ENCODE results near the gene CLCN4.

Gene CLCN4

DNA sequence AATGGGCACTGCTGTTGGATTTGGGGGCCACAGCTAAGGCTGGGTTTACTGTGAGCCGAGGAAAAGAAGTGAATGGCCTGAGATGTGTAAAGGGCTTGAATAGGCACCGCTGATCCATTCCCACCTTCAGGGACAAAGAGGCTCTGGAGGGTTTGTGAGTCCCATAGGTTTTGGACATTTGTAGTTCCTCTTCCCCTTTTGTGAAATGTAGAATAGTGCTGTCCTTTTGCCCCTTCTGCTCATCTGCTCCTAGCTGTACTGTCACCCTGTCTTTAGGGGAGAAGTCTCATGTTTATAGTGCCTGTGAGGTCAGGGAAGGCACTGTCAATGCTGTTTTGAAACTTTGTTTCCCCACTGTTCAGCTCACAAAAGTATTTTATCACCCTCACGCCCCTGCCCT is 26.4 kb upstream of the CLCN4 start:
- DNase-seq (ENCODE audit: low read depth), result no peak

DNA sequence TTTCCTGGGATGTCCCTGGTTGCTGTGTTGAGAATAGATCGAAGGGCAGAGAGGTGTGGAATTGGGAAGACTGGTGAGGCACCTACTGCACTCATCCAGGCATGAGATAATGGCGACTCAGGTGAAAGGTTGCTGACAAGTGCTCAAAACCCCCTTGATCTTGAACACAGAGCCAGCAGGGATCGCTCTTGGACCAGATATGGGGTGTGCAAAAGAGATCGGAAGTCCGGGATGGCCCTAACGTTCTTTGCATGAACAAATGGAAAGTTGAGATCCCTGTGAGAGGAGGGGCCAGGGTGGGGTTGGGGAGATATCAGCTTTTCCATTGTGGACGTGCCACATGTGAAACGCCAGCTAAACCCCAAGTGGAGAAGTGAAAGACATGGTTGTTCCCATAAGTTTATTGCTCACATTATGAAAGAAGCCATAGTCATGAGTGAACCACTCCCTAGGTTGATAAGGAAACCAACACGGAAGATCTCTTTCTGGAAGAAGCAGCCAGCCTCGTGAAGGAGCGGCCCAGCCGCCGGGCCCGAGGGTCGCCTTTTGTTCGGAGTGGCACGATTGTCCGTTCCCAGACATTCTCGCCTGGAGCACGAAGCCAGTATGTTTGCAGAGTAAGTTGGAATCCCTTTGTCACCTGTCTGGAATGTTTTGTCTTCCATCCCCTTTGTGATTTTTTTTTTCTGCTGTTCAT is 22.6 kb upstream of the CLCN4 start:
- DNase-seq (ENCODE audit: low read depth), result no peak

DNA sequence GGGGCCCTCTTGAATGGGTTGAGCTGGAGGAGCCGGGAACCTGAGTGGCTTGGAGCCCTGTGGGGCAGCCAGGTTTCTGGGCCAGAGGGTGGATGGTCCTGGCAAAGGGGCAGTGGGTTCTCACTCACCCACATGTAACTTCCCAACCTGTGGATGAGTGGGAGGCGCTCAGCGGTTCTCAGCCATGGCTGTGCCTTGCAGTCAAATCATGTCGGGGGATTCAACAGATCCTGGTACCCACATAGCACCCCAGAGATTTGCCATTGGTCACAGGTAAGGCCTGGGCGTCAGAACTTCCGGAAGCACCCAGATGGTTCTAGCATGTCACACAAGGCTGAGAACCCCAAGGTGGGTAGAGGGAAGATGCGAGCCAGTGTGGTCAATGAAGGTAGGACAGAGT is 21.9 kb upstream of the CLCN4 start:
- DNase-seq (ENCODE audit: low read depth), result no peak

DNA sequence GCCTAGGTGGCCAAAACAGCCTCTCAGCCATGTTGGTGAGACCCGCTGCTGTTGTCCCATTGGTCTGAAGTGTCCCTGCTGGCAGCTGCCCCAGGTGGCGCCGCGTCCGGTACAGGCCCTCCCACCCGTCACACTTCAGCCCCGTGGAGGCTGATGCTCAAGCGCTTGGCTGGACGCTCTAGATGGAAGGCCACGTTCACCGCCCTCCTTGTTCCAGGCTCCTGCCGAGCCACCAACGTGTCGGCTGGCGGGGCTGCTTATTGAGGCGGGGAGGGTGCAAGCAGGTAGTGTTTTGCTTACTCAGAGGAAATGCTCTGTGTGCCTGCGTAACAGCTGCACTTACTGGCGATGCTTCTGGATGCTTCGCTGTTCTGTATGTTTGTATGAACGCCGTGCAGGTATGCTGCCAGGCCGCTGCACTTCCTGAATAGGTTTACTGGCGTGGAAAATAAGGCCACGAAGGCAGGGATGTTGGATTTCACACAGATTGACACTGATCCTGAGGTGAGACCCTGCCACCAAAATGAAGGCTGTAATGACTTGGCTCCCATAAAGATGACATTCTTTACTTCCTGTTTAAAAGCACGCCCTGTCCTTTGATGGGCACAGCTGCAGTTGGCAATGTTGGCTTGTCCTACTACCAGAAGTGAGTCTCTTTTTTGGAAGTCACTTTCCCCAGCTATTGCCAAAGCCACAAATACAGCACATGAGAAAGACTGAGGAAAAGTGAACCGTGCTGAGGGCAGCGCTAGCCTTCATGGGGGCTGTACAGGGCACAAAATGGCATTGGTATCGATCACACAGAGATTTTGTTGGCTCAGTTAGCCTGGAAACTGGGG is 21.0 kb upstream of the CLCN4 start:
- no peak for DNase-seq (ENCODE audit: low read depth)

DNA sequence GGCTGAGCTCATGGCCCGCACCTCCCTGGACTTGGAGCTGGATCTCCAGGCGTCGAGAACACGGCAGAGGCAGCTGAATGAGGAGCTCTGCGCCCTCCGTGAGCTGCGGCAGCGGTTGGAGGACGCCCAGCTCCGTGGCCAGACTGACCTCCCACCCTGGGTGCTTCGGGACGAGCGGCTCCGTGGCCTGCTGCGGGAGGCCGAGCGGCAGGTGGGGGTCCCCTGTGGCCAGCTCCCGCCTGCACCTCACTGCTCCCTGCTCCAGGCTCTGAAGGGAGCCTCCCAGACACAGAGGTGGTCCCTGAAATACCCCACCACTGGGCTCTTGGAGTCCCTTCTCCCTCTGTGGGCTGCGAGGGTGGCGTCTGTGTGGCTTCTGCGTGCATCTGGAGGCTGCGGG is 18.0 kb upstream of the CLCN4 start:
- DNase-seq (ENCODE audit: low read depth), result no peak

DNA sequence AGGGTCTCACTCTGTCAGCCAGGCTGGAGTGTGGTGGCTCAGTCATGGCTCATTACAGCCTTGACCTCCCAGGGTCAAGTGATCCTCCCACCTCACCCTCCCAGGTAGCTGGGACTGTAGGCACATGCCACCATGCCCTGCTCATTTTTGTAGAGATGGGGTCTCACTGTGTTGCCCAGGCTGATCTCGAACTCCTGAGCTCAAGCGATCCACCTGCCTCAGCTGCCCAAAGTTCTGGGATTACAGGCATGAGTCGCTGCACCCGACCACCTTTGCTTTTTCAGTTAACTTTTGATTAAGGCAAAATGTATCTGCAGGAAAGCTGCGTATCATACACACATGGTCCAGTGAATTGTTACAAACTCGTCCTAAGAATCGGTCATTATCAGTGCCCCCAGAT is 16.5 kb upstream of the CLCN4 start:
- no peak for DNase-seq (ENCODE audit: low read depth)

DNA sequence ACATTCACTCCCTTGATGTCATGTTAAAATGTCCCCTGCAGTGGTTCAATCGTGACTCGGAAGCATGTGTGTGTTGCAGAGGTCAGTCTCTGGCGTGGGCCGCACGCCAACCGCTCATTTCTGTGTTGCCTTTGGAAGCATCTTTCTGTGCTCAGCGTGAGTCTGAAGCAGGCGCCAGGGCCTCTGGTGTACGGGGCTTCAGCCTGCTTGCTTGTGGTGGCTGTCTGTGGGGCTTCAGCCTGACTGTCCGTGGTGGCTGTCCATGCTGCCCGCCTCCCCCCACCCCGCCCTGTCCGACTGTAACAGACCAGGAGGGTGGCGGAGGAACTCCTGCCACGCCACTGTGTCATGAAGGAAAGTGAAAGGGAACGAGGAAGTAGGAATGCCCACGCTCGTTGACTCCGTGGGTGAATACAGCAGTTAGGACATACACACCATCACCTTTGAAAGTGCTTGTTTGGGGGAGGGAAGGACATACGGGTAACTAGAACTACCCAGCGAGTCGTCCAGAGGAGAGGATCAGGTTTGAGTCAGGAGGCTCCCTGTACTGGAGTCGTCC is 14.7 kb upstream of the CLCN4 start:
- DNase-seq (ENCODE audit: low read depth), result no peak

DNA sequence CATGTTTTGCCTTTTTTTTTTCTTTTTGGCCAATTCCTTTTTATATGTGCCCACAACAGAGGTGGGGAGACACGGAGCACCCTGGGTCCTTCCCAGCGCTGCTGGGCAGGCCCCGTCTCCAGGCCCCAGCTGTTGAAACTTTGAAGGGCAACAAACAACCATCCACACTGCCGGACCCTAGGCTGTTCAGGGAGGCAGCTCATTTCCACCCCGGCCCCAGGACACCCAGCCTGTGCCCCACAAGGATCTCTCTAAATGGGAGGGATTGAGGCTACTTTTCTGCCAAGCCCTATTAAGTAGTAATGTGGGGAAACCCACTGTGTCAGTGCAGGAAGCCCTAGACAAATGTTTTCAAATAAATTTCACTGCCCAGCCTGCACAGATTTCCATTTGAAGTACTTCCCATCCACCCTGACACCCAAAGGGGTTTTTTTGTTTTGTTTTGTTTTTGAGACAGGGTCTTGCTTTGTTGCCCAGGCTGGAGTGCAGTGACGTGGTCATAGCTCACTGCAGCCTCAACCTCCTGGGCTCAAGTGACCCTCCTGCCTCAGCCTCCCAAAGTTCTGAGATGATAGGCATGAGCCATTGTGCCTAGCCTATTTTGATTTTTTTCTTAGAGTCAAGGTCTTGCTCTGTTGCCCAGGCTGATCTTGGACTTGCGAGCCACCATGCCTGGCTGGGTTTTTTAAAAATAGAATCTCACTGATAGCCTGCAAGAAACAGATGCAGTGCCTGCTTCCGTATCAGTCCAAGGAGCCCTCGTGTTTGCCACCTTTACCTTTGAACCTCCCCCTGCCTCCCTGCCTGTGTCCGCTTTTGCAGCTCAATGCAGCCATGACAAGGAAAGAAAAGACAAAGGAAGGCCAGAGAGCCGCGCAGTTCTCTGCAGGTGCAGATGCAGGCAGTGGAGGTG is 13.4 kb upstream of the CLCN4 start:
- DNase-seq (ENCODE audit: low read depth), result no peak

DNA sequence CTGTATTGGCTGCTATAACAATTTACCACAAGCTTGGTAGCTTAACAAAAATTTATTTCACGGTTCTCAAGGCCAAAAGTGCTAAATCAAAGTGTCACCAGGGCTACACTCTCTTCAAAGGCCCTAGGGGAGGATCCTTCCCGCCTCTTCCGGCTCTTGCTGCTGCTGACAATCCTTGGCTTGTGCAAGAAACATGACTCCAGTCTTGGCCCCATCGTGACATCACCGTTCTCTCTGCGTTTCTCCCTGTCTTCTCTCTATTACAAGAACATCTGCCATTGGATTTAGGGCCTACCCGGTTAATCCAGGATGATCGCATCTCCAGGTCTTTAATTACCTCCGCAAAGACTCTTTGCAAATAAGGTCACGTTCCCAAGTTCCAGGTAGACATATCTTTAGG is 10.4 kb upstream of the CLCN4 start:
- no peak for DNase-seq (ENCODE audit: low read depth)

DNA sequence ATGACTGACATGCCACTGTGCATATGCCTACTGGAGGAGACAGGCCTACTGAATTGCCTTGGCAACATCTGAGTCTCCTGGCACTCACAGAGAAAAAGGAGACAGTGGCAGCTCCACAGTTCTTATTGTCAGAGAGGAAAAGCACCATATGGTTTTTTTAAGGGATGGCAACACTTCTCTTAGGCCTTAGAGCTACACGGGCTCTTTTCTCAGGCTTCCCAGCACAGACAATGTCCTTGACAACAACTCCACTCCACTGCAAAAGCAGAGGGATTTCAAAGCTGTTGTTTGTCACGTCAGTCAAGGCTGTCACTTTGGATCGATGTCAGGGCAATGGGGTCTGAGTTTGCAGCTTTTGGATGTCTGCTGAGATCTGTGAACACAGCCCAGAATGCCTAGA is 4.7 kb upstream of the CLCN4 start:
- DNase-seq (ENCODE audit: low read depth), result no peak

DNA sequence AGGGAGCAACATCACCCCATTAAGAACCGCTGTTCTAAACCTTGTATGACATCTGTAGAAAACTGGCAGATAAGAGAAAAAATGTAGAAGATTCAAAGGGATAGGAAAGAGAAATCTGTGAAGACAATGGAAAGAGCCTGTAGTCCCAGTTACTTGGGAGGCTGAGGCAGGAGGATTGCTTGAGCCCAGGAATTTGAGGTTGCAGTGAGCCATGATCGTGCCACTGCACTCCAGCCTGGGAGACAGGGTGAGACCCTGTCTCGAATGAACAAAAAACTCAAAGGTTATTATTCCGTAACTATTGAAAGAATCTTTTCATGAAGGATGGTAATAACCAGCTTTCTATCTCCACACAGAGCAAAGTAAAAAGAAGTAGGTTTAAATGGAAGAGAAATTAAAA is 1.6 kb upstream of the CLCN4 start:
- no peak for DNase-seq (ENCODE audit: low read depth)

DNA sequence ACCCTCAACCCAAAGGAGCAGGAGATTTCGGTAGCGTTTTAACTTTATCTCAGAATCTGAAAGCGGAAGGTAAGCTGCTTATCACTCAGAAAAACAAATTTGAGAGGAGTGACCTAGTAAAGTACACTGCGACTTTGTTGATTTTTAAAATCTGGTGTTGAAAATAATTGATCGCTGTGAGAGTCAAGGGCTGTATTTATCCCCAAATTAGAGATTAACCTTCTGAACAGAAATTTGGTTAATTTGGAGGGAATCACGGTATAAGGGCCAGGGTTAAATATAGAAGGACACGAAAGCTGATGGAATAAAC is 212 bp downstream of the CLCN4 start:
- no peak for DNase-seq (ENCODE audit: low read depth)

DNA sequence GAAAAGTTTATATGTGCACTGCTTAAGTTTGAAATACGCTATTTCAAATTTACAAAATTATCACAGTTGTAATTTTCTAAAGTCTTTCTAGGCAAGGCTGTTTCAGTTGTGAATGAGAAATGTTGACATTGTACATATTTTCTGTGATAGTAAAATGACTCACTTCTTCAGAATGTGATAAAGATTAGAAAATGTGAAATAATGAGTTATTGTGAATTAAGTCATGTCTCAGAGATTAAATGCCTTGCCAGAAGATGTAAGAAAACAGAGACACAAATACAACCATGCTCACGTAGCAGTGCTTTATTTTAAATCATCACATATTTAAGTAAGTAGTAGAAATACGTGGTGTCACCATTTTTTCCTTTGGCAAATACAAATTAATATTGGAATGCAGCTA is 768 bp downstream of the CLCN4 start:
- DNase-seq (ENCODE audit: low read depth), result no peak

DNA sequence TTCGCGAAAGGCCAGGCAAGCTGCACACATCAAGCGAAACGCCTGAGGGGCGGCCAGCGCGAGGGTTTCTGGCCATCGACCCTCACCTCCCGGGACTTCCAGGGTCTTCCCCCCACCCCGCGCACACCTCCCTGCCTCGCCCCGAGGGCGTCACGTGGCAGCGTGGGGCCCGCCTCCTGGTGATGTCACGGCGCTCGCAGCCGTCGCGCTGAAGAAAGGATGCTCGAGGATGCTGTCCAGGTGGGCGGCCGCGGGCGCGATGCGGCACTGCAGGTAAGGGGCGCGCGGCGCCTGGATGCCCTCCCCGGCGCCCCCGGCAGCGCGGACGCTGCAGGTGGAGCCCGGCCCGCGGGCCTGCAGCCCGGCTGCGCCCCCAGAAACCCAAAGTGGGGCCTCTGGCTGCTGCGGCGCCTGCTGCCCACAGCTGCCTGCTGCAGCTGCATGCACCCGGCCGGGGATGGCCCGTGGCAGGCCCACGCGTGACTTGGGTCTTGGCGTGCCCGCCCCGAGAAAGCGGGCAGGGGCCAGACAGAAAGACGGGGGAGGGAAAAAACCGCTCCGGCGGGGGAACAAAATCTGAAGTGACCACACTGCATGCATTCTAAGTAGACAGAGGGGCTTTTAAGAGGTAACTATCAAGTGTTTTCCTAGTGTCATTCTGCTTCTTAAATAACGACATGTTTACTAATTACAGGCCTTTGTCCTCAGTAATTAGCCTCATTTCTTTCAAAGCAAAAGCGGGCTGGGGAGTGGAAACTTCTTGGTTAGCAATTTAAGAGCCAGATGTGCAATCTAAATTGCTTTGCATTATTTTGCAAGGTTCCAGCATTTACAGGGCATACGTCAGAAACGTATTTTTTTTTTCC is 1.7 kb downstream of the CLCN4 start:
- DNase-seq (ENCODE audit: low read depth), result no peak

DNA sequence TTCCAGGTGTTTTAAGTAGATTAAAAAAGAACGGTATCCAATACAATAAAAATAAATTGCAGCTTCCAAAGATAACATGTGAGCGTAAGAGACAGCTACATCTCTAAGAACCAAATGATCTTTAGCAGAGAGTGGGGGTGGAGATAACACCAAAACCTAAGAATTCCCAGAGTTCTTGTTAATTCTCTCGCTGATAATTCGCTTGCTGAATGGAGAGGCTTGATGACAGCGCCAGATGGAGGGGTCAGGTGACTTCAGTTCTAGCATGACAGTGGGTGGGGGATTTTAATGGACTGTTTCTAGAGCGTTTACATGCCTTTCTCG is 2.3 kb downstream of the CLCN4 start:
- DNase-seq (ENCODE audit: low read depth), result no peak

DNA sequence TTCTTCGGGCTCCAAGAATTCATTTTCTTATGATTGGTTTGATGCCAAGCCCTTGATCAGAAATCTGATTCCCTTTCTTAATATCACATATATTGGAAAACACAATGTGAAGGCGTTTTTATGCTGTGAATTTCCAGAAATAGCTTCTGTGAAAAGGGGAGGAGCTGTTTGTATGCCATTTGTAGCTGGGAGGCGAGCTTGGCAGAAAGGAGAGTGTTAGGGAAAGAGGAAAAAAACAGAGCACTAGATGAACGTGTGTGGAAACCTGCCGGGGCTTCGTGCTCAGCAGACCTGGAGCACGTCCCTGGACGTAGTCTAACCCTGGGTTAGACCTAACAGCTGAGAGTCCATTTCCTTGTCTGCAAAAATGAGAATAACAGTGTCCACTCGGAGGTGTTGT is 3.4 kb downstream of the CLCN4 start:
- no peak for DNase-seq (ENCODE audit: low read depth)

DNA sequence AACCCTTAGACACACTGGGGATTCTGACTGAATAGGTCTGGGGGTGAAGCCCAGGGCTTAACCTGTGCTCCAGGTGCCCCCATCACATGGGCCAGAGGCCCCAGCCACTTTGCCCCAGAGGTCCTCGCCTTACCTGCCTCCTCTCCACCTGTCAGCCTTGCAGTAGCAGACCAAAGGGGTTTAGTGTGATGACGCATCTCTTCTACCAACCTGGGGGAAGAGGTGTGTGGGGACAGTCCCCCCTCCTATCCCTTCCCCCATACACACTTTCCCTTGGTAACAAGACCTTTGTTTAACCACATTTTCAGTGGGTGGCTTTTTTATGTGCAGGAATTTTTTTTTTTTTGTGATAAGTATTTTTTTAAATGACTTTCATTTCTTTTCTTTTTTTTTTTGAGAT is 6.3 kb downstream of the CLCN4 start:
- DNase-seq (ENCODE audit: low read depth), result no peak

DNA sequence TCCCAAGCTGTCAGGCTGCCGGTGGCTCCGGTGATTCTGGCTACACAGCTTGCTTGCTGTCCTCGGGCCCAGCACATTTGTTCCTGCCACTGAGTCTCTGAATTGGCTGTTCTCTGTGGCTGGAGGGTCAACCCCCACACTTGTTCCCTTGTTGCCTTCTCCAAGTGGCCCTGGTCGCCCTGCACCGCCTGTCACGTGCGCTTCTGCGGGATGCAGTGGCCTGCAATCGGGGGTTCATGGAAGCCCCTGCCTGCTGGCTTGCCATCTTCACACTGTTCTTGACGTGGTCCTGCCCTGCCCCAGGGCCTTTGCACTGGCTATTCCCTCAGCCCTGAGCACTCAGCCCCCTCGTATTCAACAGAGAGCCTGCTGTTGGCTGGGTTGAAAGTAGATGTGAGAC is 8.1 kb downstream of the CLCN4 start:
- DNase-seq (ENCODE audit: low read depth), result no peak

DNA sequence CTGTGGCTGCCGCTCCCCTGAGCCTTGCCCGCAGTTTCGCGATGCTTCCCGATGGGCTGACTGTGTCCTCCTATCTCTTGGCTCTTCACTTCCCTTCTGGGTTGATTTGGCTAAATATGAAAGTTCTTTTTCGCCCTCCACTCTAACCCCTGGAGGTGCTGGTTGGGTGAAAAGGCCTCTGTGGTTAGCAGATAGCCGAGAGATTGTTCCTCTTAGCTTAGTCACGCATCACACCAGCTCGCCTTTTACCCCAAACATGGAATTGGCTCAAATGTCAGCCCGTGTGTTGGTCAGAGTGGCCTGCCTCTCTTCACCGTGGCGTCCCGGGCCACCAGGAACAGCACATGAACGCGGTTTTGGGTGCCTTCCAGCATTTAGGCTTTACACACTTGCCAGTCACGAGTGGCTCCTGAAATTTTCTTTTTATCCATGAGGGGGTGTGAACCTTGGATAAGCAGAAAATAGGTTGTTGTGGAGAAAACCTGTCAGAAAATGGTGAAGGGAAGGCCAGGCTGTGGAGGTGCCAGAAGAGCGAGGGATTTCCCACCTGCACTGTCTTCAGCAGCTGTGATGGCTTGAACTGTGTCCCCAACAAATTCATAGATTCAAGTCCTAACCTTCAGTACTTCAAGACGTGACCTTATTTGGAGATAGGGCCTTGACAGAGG is 8.9 kb downstream of the CLCN4 start:
- no peak for DNase-seq (ENCODE audit: low read depth)

DNA sequence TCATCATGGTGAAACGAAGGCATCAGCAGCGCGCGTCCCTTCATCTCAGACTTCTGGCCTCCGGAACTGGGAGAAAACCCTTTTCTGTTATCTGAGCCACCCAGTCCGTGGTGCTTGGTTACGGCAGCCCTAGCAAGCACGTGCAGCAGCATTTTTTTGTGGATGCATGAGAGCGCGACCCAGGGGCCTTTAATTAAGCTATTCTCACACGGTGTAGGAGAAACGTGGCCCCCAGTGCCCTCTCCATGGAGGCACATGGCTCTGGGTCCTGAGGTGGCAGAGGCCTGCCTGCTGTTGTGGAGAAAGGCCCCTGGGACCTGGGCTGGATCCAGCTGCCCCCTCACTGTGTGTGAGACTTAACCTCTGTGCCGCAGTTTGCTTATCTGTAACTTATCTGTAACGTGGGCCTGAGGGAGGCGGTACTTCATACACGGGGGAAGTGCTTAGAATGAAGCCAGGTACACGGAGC is 9.5 kb downstream of the CLCN4 start:
- DNase-seq (ENCODE audit: low read depth), result no peak

DNA sequence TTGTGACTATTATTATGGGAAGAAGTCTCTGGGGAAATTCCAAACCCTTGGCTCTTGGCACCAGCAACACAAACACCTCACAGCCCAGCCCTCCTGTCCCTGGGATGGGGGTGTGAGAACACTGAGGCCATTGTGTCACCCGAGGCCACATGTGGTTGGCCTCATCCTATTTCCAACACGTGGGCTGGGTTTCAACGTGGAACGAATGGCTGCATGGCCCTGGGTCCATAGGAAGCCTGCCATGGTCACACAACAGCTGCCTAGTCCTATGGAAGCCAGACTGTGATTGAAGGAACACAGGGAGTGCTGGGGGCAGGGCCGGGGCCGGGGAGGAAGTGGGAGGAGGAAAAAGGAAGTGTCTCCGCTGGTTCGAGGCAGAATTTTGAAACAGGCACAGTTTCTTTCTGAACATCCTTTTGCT is 10.0 kb downstream of the CLCN4 start:
- DNase-seq (ENCODE audit: low read depth), result no peak

Data from stimulated activated CD8-positive, alpha-beta memory T cell treated with anti-CD3 and anti-CD28 coated beads, Interleukin-15, amount 100 ng/mL, for 24 hours (primary cell).